HG03378 (cell line): ENCODE data around the gene ZNF423.

Source experiments
- ATAC-seq: cut with Tn5 transposase; IDR thresholded peaks from one replicate; pipeline ENCODE4 v1.9.1; 2021; ENCODE audit warnings: mild to moderate bottlenecking, moderate library complexity; ENCODE audit not compliant: unreplicated experiment

Gene ZNF423

DNA sequence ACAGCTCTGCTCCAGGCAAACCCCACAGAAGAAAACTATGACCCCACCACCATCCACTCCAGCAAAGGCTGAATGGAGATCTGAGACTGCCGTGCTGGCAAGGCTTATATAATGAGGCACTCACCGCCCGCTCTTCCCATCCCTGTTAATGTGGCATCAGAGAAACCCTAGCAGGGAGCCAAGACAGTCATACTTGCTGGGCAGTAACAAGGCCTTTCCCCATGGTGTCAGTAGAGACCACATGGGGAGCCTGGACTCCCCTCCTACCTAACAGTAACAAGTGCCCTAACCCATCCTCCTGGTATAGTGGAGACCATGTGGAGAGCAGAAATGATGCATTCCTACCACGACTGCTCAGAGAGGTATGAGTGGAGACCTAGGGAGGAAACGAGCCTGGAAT is 247.1 kb downstream of the ZNF423 start:
- no peak for ATAC-seq

- no peak for ATAC-seq
Observed at GRCh38 chr16:49608098-49608497, 247.8 kb downstream of the ZNF423 start.

GRCh38 chr16:49605536-49606254 is 250.2 kb downstream of the ZNF423 start:
- no peak for ATAC-seq

GRCh38 chr16:49604602-49605001 is 251.3 kb downstream of the ZNF423 start:
- no peak for ATAC-seq

GRCh38 chr16:49603956-49604355 is 252.0 kb downstream of the ZNF423 start:
- no peak for ATAC-seq

DNA sequence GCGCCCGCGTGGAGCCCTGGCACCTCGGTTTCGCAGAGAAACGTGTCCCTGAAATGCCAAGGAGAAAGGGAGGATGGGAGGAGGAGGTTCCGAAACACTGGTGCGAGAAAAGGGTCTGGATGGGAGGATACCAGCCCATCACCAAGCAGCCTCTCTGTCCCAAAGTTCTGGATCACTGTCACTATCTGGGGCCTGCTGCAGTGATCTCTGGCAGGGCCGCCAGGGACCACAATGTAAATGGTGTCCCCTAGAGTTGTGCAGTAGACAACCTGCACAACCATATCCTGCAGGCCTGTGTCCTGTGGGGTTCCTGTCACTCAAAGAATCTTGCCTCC is 253.0 kb downstream of the ZNF423 start:
- ATAC-seq: no peak

- ATAC-seq: no peak
Observed at GRCh38 chr16:49602201-49602975, 253.5 kb downstream of the ZNF423 start.

DNA sequence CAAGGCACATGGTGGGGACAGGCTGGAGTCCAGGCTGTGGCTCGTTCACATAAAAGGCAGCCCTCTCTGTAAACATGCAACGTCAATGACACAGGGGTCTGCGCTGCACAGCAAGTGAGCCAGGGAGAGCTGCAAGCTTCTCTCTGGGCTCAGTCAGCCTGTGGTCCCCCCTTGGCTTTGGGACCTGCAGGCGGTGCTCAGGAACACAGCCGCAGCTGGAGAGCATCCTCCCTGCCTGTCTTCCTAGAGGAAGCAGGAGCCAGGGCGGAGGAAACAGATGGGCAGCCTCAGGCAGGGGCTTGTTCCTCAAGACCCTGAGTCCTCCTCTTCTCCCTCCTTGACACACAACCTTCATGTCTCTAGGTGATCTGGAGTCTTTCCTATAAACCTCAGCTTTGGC is 254.3 kb downstream of the ZNF423 start:
- no peak for ATAC-seq

DNA sequence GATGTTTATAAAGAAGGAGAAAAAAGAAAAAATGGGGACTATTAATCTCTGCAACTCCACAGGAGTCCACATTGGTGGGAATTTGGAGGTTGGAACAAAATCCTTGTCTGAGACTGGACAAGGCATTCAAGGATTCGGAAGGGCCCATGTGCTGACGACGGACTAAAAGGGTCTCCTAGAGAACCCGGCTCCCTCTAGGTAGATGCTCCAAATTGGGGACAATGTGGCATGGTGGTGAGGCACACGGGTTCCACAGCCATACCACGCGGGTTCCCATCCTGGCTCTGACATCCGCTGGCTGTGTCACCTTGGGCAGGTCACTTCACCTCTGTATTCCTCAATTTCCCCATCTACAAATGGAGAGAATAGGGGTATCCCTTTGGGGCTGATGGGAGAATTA is 254.9 kb downstream of the ZNF423 start:
- ATAC-seq: no peak

GRCh38 chr16:49600536-49600935 is 255.4 kb downstream of the ZNF423 start:
- ATAC-seq: no peak

- ATAC-seq: no peak
Observed at GRCh38 chr16:49599704-49600103, 256.2 kb downstream of the ZNF423 start.

DNA sequence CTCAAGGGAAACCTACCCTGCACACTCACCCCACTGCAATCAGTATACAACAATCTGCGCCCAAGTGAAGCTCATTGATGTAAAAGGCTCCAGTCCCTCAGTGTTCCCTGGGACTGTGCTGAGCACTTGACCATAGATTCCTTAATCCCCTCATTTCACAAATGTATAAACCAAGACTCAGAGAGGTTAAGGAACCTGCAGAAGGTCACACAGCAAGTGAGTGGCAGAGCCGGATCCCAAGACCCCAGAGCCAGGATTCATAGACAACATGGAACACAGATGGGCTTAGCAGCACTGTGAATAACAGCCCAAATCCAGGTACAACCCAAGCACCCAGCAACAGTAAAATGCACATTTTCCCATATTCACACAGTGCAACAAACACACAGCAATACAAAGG is 256.6 kb downstream of the ZNF423 start:
- no peak for ATAC-seq

GRCh38 chr16:49598383-49599170 is 257.3 kb downstream of the ZNF423 start:
- no peak for ATAC-seq

GRCh38 chr16:49597796-49598195 is 258.1 kb downstream of the ZNF423 start:
- no peak for ATAC-seq

DNA sequence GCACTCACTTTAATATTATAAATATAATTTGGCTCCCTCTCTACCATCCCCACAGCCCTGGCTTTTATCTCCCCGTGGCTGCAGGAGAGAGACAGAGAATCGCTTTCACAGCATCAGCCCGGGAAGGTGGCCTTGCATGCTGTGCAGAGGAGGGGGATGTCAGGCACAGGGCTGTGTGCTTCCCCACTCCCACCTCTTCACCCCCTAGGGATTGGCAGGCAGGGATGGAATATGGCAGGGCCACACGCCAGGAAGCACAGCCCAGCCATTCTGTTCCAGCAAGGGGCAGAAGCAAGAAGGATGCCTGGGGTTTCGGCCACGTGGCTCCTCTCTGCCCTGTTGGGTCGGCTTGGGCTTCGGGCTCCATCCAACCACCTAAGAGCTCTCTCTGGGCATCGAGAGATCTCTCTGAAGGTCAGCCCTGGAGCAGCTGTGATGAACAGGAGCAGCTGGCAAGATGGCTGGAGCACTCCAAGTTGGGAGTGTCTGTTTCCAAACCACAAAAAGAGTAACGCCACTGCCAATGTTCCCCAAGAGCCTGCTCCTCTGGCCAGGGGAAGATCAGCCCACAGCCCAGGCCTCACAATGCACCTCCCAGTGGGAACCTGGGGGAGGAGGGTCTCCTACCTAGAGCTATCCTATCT is 259.1 kb downstream of the ZNF423 start:
- no peak for ATAC-seq

DNA sequence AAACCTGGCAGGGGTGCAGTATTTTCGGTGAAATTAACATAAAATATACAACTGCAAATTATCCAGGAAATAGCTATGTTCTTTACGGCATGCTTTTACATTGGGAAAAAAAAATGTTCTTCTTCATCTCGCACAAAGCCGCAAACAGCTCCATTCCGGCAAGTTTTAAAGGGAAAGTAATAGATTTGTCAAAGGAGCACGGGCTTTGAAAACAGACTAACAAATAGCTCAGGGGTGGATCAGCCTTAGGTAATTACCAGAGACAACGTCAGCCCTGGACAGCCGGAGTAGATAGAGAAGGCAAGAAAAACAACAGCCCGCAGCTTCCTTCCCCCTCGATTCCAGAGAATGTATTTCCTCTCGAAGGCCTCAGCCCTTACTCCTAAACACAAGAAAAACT is 259.8 kb downstream of the ZNF423 start:
- ATAC-seq: no peak

DNA sequence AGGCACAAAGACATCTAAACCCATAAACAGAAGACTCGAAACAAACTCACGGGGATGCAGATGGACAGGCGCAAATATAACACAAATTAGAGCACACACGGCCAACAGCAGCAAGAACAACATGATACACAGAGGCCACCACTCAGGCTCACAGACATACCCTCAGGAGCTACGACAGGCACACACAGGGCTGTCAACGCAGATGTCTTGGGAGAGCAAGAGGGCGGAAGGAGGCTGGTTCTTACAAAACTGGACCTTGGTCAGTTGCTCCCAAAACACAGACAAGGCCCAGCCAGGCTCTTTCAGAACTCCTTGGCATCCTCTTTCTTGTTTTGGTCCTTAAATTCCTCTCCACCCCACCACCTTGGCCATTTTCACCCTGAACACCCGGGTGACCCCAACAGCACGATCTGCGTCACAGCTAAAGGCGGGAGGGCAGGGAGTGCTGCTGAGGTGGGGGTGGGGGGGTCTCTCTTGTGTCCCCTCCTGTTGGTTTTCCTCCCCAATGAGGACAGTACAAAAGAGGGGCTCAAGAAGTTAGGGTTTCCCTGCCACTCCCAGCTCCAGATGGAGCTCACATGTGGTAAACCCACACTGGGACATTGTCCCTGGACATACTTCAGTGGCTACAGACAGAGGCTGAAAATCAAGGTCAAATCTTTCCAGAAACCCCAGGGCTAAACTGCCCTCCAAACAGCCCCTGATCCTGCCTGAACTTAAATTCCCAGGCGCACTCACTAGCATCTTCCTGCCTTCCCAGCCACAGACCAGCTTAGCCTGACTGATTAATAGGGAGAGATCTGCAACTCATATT is 261.0 kb downstream of the ZNF423 start:
- no peak for ATAC-seq

DNA sequence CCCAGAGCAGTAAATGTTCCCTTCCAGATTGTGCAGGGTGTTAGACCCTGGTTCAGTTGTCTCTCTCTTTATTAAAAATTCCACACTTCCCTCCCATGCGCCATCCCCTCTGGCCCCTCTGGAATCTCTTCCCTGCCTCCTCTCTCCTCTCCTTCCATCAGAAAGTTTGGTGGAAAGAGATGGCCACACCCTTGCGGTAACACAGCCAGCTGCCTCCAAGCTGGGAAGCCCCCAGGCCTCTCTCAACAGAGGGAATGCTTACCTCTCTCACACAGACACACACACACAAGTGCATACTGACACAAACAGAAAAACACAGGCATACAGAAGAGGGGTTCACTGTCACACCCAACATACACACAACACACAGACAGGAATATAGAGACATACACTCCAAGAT is 261.8 kb downstream of the ZNF423 start:
- ATAC-seq: no peak

GRCh38 chr16:49593424-49594040 is 262.4 kb downstream of the ZNF423 start:
- no peak for ATAC-seq
